Glutamatergic neuron (in vitro differentiated cells): ENCODE data around the gene CEPT1. TPM values are rescaled to one million over a fixed set of nuclear protein-coding genes. Genes with fewer than 3 reads are reported as not detected.
"Not testable (repeated sequence)": the region's sequence is repeated elsewhere in the genome, so short reads cannot be mapped to it uniquely, and the experiment has no call there.

Experiments
- DNase-seq: peaks from one replicate; pipeline ENCODE4 v3.0.0; 2022
- H3K27ac Mint-ChIP-seq: one replicate; pipeline ENCODE4 v1.8.0; 2020; ENCODE audit warnings: mild to moderate bottlenecking, mixed read lengths, inconsistent platforms; ENCODE audit not compliant: unreplicated experiment
- H3K27me3 Mint-ChIP-seq: one replicate; pipeline ENCODE4 v1.8.0; 2020; ENCODE audit warnings: mild to moderate bottlenecking, moderate library complexity, mixed read lengths, inconsistent platforms; ENCODE audit not compliant: unreplicated experiment
- H3K36me3 Mint-ChIP-seq: one replicate; pipeline ENCODE4 v1.8.0; 2020; ENCODE audit warnings: mild to moderate bottlenecking, mixed read lengths, inconsistent platforms; ENCODE audit not compliant: unreplicated experiment
- H3K4me1 Mint-ChIP-seq: one replicate; pipeline ENCODE4 v1.8.0; 2020; ENCODE audit warnings: mild to moderate bottlenecking, low read depth, mixed read lengths, inconsistent platforms; ENCODE audit not compliant: unreplicated experiment
- H3K4me3 Mint-ChIP-seq: one replicate; pipeline ENCODE4 v1.8.0; 2020; ENCODE audit warnings: mild to moderate bottlenecking, mixed read lengths, inconsistent platforms; ENCODE audit not compliant: unreplicated experiment
- H3K9me3 Mint-ChIP-seq: one replicate; pipeline ENCODE4 v1.8.0; 2020; ENCODE audit warnings: mild to moderate bottlenecking, moderate library complexity, mixed read lengths, inconsistent platforms; ENCODE audit not compliant: unreplicated experiment
- CTCF ChIP-seq: fragments of 200-600 bp; sonication (generic); IDR thresholded peaks from one replicate; pipeline ENCODE4 v1.5.0; 2021; ENCODE audit not compliant: partially characterized antibody, unreplicated experiment
- long read RNA-seq: library from polyadenylated mRNA; unstranded; transcript quantifications from one replicate; pipeline ENCODE4 v2.0.0, GENCODE V29; 2020; ENCODE audit not compliant: unreplicated experiment
- total RNA-seq: library from RNA; stranded (reverse); fragmentation: NEBNext Ultra II Directional; extraction: Animal tissue kit (Norgen Biotek cat#: 25700); gene quantifications from one replicate; pipeline ENCODE4 v1.2.1, GENCODE V29; 2021; ENCODE audit not compliant: unreplicated experiment

CEPT1 gene
- 35.6 TPM for total RNA-seq
- long read RNA-seq, partial matches to known transcripts, result 1 of 5 reads
- long read RNA-seq, other reads (novel, unspliced or antisense), result 2 of 5 reads

DNA sequence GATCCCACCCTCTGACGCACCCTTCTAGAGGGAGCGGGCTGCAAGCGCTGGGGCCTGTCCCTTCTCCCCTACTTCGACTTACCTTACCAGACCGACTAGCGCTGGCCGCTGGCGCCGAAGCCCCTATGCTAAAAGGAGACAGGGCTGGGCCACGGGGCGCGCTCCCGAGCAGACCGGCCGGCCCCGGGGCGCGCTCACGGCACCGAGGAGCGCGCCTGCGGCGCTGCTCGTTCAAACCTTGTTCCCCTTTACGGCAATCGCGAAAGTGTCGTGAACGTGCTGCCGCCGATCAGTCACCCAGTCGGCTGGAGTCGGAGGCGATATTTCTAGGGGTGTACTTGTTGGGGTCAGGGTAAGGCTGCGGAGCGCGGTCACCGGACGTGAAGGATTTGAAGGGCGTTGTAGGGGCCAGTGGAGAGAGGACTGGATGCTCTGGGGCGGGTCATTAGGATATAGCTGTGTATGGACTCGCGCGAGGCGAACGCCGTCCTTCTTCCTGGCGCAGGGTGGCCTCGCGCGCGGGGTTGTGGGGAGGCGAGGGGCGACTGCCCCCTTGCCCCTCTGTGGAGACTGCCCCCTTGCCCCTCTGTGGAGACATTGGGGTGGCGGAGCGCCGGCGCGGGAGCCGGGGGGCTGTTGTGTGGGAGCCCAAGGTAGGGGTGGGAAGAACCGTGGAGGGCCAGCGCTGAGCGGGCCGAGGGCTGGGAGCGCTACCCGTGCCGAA is at the start of gene CEPT1, which contains the start of gene DRAM2:
TSS of gene CEPT1 (plus strand) at position 268 of the 724 bp plus-strand sequence. CDS start 7,492 bp downstream, outside the sequence.
TSS of gene DRAM2 (minus strand) at position 138 of the 724 bp plus-strand sequence. CDS start 8,539 bp downstream, outside the sequence.
- peaks cover 2% of the 10 kb centered on the region for H3K9me3 Mint-ChIP-seq
- H3K4me1 Mint-ChIP-seq, result peaks cover 23% of the 10 kb centered on the region
- peak within 1 kb of the TSS; percentile 100 for H3K4me3 Mint-ChIP-seq
- H3K27ac Mint-ChIP-seq, result peak within 1 kb of the TSS; percentile 98
- no peaks in the 10 kb centered on the region for H3K36me3 Mint-ChIP-seq
- H3K27me3 Mint-ChIP-seq, result peaks cover 6% of the 10 kb centered on the region
- TF ChIP-seq CTCF, result no peak
- DNase-seq, result peak; percentile 97

- H3K27ac Mint-ChIP-seq, DNase-seq, H3K4me3 Mint-ChIP-seq, H3K4me1 Mint-ChIP-seq, H3K27me3 Mint-ChIP-seq: not testable (repeated sequence)
- peaks cover 15% of the 10 kb centered on the region for H3K36me3 Mint-ChIP-seq
- peaks cover 16% of the 10 kb centered on the region for H3K9me3 Mint-ChIP-seq
Observed at GRCh38 chr1:111095421-111095820, 44.6 kb upstream of the CEPT1 start.

DNA sequence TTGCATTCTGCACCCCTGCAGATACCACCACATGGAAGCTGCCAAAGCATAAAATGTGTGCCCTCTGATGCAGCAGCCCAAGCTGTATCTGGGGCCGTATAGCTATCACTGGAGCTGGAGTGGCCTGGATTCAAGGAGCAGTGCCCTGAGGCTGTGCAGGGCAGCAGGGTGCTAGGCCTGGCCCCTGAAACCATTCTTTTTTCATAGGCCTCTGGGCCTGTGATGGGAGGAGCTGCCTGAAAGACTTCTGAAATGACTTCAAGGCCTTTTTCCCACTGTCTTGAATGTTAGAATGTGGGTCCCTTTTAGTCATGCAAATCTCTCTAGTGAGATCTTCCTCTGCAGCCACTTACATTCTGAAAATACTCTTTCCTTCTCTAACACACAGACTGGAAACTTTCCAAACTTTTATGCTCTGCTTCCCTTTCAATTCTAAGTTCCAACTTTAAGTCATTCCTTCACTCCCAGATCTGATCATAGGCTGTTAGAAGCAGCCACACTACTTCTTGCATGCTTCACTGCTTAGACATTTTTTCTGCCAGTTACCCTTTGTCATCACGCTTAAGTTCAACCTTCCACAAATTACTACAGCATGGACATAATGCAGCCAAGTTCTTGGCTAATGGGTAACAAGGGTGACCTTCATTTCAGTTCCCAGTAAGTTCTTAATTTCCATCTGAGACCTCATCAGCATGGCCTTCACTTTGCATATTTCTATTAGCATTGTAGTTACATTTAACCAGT is 42.5 kb upstream of the CEPT1 start:
- Mint-ChIP-seq H3K4me3 (no peak overlapping the region), H3K36me3 (peaks cover 31% of the 10 kb centered on the region), H3K27ac (no peak overlapping the region), H3K9me3 (peaks cover 14% of the 10 kb centered on the region), H3K4me1 (no peaks in the 10 kb centered on the region), H3K27me3 (peaks cover 3% of the 10 kb centered on the region)
- DNase-seq, result no peak
- no peak for TF ChIP-seq CTCF

GRCh38 chr1:111099289-111099688 is 40.7 kb upstream of the CEPT1 start:
- DNase-seq, result no peak
- Mint-ChIP-seq H3K27me3 (peaks cover 3% of the 10 kb centered on the region), H3K4me1 (no peaks in the 10 kb centered on the region), H3K4me3 (no peak overlapping the region), H3K9me3 (peaks cover 14% of the 10 kb centered on the region), H3K27ac (no peak overlapping the region), H3K36me3 (peaks cover 42% of the 10 kb centered on the region)
- no peak for TF ChIP-seq CTCF

DNA sequence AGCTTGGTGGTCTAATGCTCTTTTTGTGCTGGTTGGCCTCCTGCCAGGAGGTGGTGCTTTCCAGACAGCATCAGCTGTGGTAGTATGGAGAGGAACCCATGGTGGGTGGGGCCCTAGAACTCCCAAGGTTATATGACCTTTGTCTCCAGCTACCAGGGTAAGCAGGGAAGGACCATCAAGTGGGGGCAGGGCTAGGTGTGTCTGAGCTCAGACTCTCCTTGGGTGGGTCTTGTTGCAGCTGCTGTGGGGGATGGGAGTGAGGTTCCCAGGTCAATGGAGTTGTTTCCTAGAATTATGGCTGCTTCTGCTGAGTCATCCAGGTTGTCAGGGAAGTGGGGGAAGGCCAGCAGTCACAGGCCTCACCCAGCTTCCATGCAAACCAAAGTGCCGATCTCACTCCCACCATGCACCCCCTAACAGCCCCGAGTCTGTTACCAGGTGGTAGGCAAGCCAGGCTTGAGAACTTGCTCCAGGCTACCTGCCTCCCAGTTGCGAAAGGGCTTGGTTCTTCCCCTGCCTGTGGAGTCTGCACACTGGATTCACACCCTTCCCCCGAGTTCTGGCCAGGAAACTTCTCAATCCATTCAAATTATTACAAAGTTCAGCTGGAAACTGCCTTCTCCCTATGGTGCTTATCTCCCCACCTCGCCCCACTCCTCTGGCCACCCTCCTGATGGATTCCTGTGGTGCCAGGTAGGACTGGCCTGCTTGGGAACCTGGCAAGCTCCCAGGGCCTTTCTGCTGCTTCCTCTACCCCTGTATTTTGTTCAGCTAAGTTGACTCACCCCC is 38.0 kb upstream of the CEPT1 start:
- H3K36me3 Mint-ChIP-seq, result peaks cover 39% of the 10 kb centered on the region
- no peak for TF ChIP-seq CTCF
- H3K27me3 Mint-ChIP-seq, result no peaks in the 10 kb centered on the region
- H3K27ac Mint-ChIP-seq, result no peak overlapping the region
- H3K4me1 Mint-ChIP-seq, result no peaks in the 10 kb centered on the region
- DNase-seq, result no peak
- H3K9me3 Mint-ChIP-seq, result peaks cover 10% of the 10 kb centered on the region
- H3K4me3 Mint-ChIP-seq, result no peak overlapping the region
